ENCODE data around the gene KITLG. TPM values are rescaled to one million over a fixed set of nuclear protein-coding genes. Genes with fewer than 3 reads are reported as not detected.

The KITLG gene
- total and polyA plus RNA-seq, 2 of the 8 experiments (the other 6 are each of a cell fraction or from before 2014, with no cell fraction given) = 1.3 to 7.8 TPM

DNA sequence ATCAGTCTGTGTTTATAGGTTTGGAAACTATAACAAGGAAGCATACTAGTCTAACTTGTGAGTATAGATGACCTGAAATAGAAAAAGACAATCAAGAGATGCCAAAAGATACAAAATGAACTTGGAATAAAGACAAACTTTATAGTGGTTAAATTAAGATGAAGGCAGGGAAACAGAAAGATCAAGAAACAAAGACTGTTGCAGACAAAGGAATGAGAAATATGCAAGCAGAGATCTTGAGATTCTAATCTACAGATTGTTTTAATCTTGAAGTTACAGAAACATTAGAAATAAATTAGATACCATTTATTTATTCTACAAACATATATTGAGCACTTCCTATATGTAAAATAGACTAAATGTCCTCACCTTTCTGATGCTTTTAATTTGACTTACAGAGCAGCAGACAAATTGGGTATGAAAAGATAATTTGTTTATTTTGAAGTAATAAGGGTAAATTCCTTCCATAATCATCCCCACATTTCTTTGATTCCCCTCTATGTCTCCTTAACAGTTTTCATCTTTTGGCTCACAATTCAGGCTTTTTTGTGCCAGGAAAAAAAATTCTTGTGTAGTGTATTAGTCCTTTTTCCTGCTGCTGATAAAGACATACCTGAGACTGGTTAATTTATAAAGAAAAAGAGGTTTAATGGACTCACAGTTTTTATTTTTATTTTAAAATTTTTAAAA lies 134.4 kb downstream of the KITLG start:
- Histone ChIP-seq H3K4ac (replicated peaks; ENCODE audit: insufficient read length, low read depth, low read length) (no peak overlapping the region), H3K27me3 (replicated peaks in 1 of 4; ENCODE audit: control insufficient read depth in 3 of 4, extremely low read depth in 1 of 4, insufficient read depth in 3 of 4, low read length in 3 of 4) (no peaks in the 10 kb centered on the region), H2BK20ac (ENCODE audit: low read length) (no peak overlapping the region), H2AK5ac (ENCODE audit: low read depth, low read length) (no peak overlapping the region), H3K36me3 (ENCODE audit: control insufficient read depth in 2 of 4, insufficient read depth in 4 of 4, low read length in 3 of 4) (no peaks in the 10 kb centered on the region), H4K8ac (ENCODE audit: extremely low read depth, insufficient read depth, low read length) (no peak overlapping the region), H2BK12ac (ENCODE audit: low read depth, low read length) (no peak overlapping the region), H4K5ac (ENCODE audit: insufficient read length, low read depth, low read length) (no peak overlapping the region), H3K4me1 (replicated peaks in 1 of 4; ENCODE audit: control insufficient read depth in 3 of 4, insufficient read depth in 4 of 4, low read length in 3 of 4) (peaks cover 0 to 9% (median under 1%) of the 10 kb centered on the region in 4 experiments; a peak in 1 of 7 replicates), H2BK120ac (replicated peaks; ENCODE audit: low read depth, low read length) (no peak overlapping the region), H2BK15ac (ENCODE audit: low read length) (no peak overlapping the region), H4K91ac (replicated peaks; ENCODE audit: insufficient read length, low read length) (no peak overlapping the region), H3K18ac (ENCODE audit: extremely low read depth, low read length) (no peak overlapping the region), H3K4me3 (ENCODE audit: extremely low read depth in 1 of 4, insufficient read depth in 2 of 4, low read depth in 3 of 4, low read length in 4 of 4) (no peak overlapping the region), H3K9me3 (ENCODE audit: insufficient read depth in 2 of 2, low read depth in 1 of 2, low read length in 1 of 2) (no peaks in the 10 kb centered on the region), H3K56ac (replicated peaks; ENCODE audit: insufficient read length, low read depth, low read length) (no peak overlapping the region), H3K27ac (ENCODE audit: low read depth, low read length) (no peak overlapping the region), H3K9ac (replicated peaks in 1 of 4; ENCODE audit: extremely low read depth in 1 of 4, low read depth in 3 of 4, low read length in 3 of 4) (no peak overlapping the region), H2AFZ (ENCODE audit: low read length) (no peak overlapping the region), H3K14ac (ENCODE audit: insufficient read length) (no peak overlapping the region), H3K23me2 (ENCODE audit: low read depth, low read length) (no peaks in the 10 kb centered on the region), H2BK5ac (ENCODE audit: low read depth, low read length) (no peak overlapping the region), H3K79me2 (ENCODE audit: control insufficient read depth in 1 of 2, insufficient read depth in 2 of 2, low read length in 2 of 2) (no peaks in the 10 kb centered on the region), H3K23ac (ENCODE audit: insufficient read length) (no peak overlapping the region), H4K20me1 (replicated peaks in 1 of 2; ENCODE audit: control insufficient read depth in 1 of 2, insufficient read depth in 2 of 2, low read length in 2 of 2) (no peaks in the 10 kb centered on the region), H3K4me2 (ENCODE audit: insufficient read depth in 1 of 2, low read depth in 2 of 2, low read length in 2 of 2) (no peak overlapping the region), H3K79me1 (ENCODE audit: low read depth, low read length) (no peaks in the 10 kb centered on the region)
- FAIRE-seq = no peak
- POLR2A ChIA-PET (ENCODE audit: partially characterized antibody) = no interaction called here
- TF ChIP-seq JUND (IDR thresholded peaks at IDR 0.05; ENCODE audit: low read length) = no peak
- no peak for TF ChIP-seq BRCA1 (IDR thresholded peaks at IDR 0.05; ENCODE audit: low read depth, low read length)
- TF ChIP-seq SRF (IDR thresholded peaks at IDR 0.05; ENCODE audit: low read depth, low read length) = no peak
- no peak for TF ChIP-seq NANOG (IDR thresholded peaks at IDR 0.05; ENCODE audit: insufficient read depth, low read depth, low read length, poor library complexity, severe bottlenecking)
- no peak for TF ChIP-seq RNF2 (IDR thresholded peaks at IDR 0.05; ENCODE audit: borderline replicate concordance, low read depth, low read length, missing control alignments, poor library complexity, severe bottlenecking)
- TF ChIP-seq SIX5 (IDR thresholded peaks at IDR 0.05; ENCODE audit: low read depth, low read length) = no peak
- TF ChIP-seq GABPA (IDR thresholded peaks at IDR 0.05; ENCODE audit: borderline replicate concordance, insufficient read depth, low read length) = no peak
- no peak for TF ChIP-seq SP1 (IDR thresholded peaks at IDR 0.05; ENCODE audit: low read depth, low read length)
- TF ChIP-seq ASH2L (IDR thresholded peaks at IDR 0.05; ENCODE audit: low read length) = no peak
- DNase-seq (ENCODE audit: low read depth in 1 of 2, low spot score in 2 of 2) = no peak
- CTCF ChIA-PET (ENCODE audit: partially characterized antibody) = interaction anchor here (1.0 kb wide), 1 partner anchor 15 kb away, joined by 3 read pairs; no protein-coding TSS in a partner anchor
